ENCODE results near the gene CSGALNACT2.

Gene CSGALNACT2

GRCh38 chr10:43188702-43189101 is 50.5 kb downstream of the CSGALNACT2 start:
- H3K4me3 Mint-ChIP-seq = no peak overlapping the region
- peaks cover 21 to 40% of the 10 kb centered on the region in 2 donors for H3K36me3 Mint-ChIP-seq

GRCh38 chr10:43190289-43190688 is 52.0 kb downstream of the CSGALNACT2 start:
- DNase-seq (no peak), ATAC-seq (replicated peaks) (no peak)
- Mint-ChIP-seq H3K9me3 (no peaks in the 10 kb centered on the region), H3K4me1 (no peaks in the 10 kb centered on the region), H3K4me3 (no peak overlapping the region), H3K36me3 (peaks cover 18 to 34% of the 10 kb centered on the region in 2 donors), H3K27me3 (no peaks in the 10 kb centered on the region), H3K27ac (no peak overlapping the region)

More at GRCh38 chr10:43188702-43189101, 50.5 kb downstream of the CSGALNACT2 start:
- ATAC-seq (replicated peaks) (no peak), DNase-seq (no peak)
- no peak overlapping the region for H3K27ac Mint-ChIP-seq
- no peaks in the 10 kb centered on the region for H3K27me3 Mint-ChIP-seq
- no peaks in the 10 kb centered on the region for H3K4me1 Mint-ChIP-seq
- H3K9me3 Mint-ChIP-seq = no peaks in the 10 kb centered on the region

- DNase-seq = no peak
- no peaks in the 10 kb centered on the region for H3K27me3 Mint-ChIP-seq
- no peak for ATAC-seq (replicated peaks)
Measured at GRCh38 chr10:43190775-43191174, 52.5 kb downstream of the CSGALNACT2 start.

GRCh38 chr10:43192884-43193283 is 54.6 kb downstream of the CSGALNACT2 start:
- DNase-seq = no peak
- Mint-ChIP-seq H3K9me3 (no peaks in the 10 kb centered on the region), H3K4me1 (peaks cover 0 to 2% of the 10 kb centered on the region in 2 donors), H3K27ac (no peak overlapping the region), H3K36me3 (peaks cover 5 to 18% of the 10 kb centered on the region in 2 donors), H3K4me3 (no peak overlapping the region), H3K27me3 (no peaks in the 10 kb centered on the region)
- ATAC-seq (replicated peaks) = no peak

More at GRCh38 chr10:43190775-43191174, 52.5 kb downstream of the CSGALNACT2 start:
- H3K4me1 Mint-ChIP-seq = no peaks in the 10 kb centered on the region
- H3K9me3 Mint-ChIP-seq = no peaks in the 10 kb centered on the region
- no peak overlapping the region for H3K4me3 Mint-ChIP-seq
- H3K36me3 Mint-ChIP-seq = peaks cover 18 to 31% of the 10 kb centered on the region in 2 donors
- no peak overlapping the region for H3K27ac Mint-ChIP-seq

- Mint-ChIP-seq H3K9me3 (no peaks in the 10 kb centered on the region), H3K36me3 (peaks cover 3 to 15% of the 10 kb centered on the region in 2 donors), H3K27ac (no peak overlapping the region), H3K4me3 (no peak overlapping the region), H3K27me3 (no peaks in the 10 kb centered on the region), H3K4me1 (peaks cover 0 to 2% of the 10 kb centered on the region in 2 donors)
- ATAC-seq (replicated peaks) (no peak), DNase-seq (no peak)
Measured at GRCh38 chr10:43193496-43194080, 55.3 kb downstream of the CSGALNACT2 start.

GRCh38 chr10:43194266-43194665 is 56.0 kb downstream of the CSGALNACT2 start:
- H3K9me3 Mint-ChIP-seq = no peaks in the 10 kb centered on the region
- H3K27ac Mint-ChIP-seq = no peak overlapping the region
- peaks cover 0 to 2% of the 10 kb centered on the region in 2 donors for H3K4me1 Mint-ChIP-seq
- no peak for DNase-seq
- no peaks in the 10 kb centered on the region for H3K27me3 Mint-ChIP-seq
- H3K36me3 Mint-ChIP-seq = peaks cover 1 to 13% of the 10 kb centered on the region in 2 donors
- H3K4me3 Mint-ChIP-seq = no peak overlapping the region
- ATAC-seq (replicated peaks) = no peak

- no peak for ATAC-seq (replicated peaks)
- Mint-ChIP-seq H3K27ac (no peak overlapping the region), H3K4me3 (no peak overlapping the region)
Measured at GRCh38 chr10:43194859-43195258, 56.6 kb downstream of the CSGALNACT2 start.

GRCh38 chr10:43195557-43195956 is 57.3 kb downstream of the CSGALNACT2 start:
- ATAC-seq (replicated peaks) = no peak
- no peak overlapping the region for H3K4me3 Mint-ChIP-seq
- DNase-seq = no peak
- H3K36me3 Mint-ChIP-seq = peaks cover 1 to 11% of the 10 kb centered on the region in 2 donors
- H3K27ac Mint-ChIP-seq = no peak overlapping the region
- peaks cover 0 to 2% of the 10 kb centered on the region in 2 donors for H3K4me1 Mint-ChIP-seq
- no peaks in the 10 kb centered on the region for H3K9me3 Mint-ChIP-seq
- H3K27me3 Mint-ChIP-seq = no peaks in the 10 kb centered on the region

More at GRCh38 chr10:43194859-43195258, 56.6 kb downstream of the CSGALNACT2 start:
- no peak for DNase-seq
- Mint-ChIP-seq H3K9me3 (no peaks in the 10 kb centered on the region), H3K4me1 (peaks cover 0 to 2% of the 10 kb centered on the region in 2 donors), H3K36me3 (peaks cover 1 to 11% of the 10 kb centered on the region in 2 donors), H3K27me3 (no peaks in the 10 kb centered on the region)

- no peak for ATAC-seq (replicated peaks)
- Mint-ChIP-seq H3K36me3 (peaks cover 1 to 11% of the 10 kb centered on the region in 2 donors), H3K9me3 (no peaks in the 10 kb centered on the region), H3K4me3 (no peak overlapping the region), H3K4me1 (peaks cover 0 to 2% of the 10 kb centered on the region in 2 donors), H3K27ac (no peak overlapping the region), H3K27me3 (no peaks in the 10 kb centered on the region)
- no peak for DNase-seq
Measured at GRCh38 chr10:43196131-43196980, 58.1 kb downstream of the CSGALNACT2 start.

GRCh38 chr10:43196981-43197833 is 59.0 kb downstream of the CSGALNACT2 start:
- H3K4me1 Mint-ChIP-seq = peaks cover 3 to 5% of the 10 kb centered on the region in 2 donors

GRCh38 chr10:43197834-43198681 is 59.8 kb downstream of the CSGALNACT2 start:
- Mint-ChIP-seq H3K27me3 (no peaks in the 10 kb centered on the region), H3K36me3 (peaks cover 0 to 7% of the 10 kb centered on the region in 2 donors), H3K4me1 (peaks cover 3 to 8% of the 10 kb centered on the region in 2 donors), H3K9me3 (no peaks in the 10 kb centered on the region), H3K27ac (no peak overlapping the region), H3K4me3 (no peak overlapping the region)
- ATAC-seq (replicated peaks) (no peak), DNase-seq (no peak)

More at GRCh38 chr10:43196981-43197833, 59.0 kb downstream of the CSGALNACT2 start:
- no peaks in the 10 kb centered on the region for H3K27me3 Mint-ChIP-seq
- peaks cover 1 to 7% of the 10 kb centered on the region in 2 donors for H3K36me3 Mint-ChIP-seq
- DNase-seq = no peak
- no peaks in the 10 kb centered on the region for H3K9me3 Mint-ChIP-seq
- no peak overlapping the region for H3K4me3 Mint-ChIP-seq
- H3K27ac Mint-ChIP-seq = no peak overlapping the region
- ATAC-seq (replicated peaks) = no peak

- no peak overlapping the region for H3K27ac Mint-ChIP-seq
- H3K27me3 Mint-ChIP-seq = no peaks in the 10 kb centered on the region
- DNase-seq (no peak), ATAC-seq (replicated peaks) (no peak)
- peaks cover 5 to 8% of the 10 kb centered on the region in 2 donors for H3K4me1 Mint-ChIP-seq
- peaks cover 0 to 3% of the 10 kb centered on the region in 2 donors for H3K36me3 Mint-ChIP-seq
- no peak overlapping the region for H3K4me3 Mint-ChIP-seq
- no peaks in the 10 kb centered on the region for H3K9me3 Mint-ChIP-seq
Measured at GRCh38 chr10:43198682-43199005, 60.4 kb downstream of the CSGALNACT2 start.

- no peaks in the 10 kb centered on the region for H3K9me3 Mint-ChIP-seq
- peaks cover 0 to 3% of the 10 kb centered on the region in 2 donors for H3K36me3 Mint-ChIP-seq
- no peak overlapping the region for H3K4me3 Mint-ChIP-seq
- no peaks in the 10 kb centered on the region for H3K27me3 Mint-ChIP-seq
- ATAC-seq (replicated peaks) (no peak), DNase-seq (no peak)
- no peak overlapping the region for H3K27ac Mint-ChIP-seq
- H3K4me1 Mint-ChIP-seq = peaks cover 5 to 8% of the 10 kb centered on the region in 2 donors
Measured at GRCh38 chr10:43199088-43199683, 60.9 kb downstream of the CSGALNACT2 start.
